Measurements from ENCODE around the gene CPA5. TPM values are rescaled to one million over a fixed set of nuclear protein-coding genes. Genes with fewer than 3 reads are reported as not detected.

Gene CPA5
- total RNA-seq, 1 donor from 2014 or later: 0.91 TPM

DNA sequence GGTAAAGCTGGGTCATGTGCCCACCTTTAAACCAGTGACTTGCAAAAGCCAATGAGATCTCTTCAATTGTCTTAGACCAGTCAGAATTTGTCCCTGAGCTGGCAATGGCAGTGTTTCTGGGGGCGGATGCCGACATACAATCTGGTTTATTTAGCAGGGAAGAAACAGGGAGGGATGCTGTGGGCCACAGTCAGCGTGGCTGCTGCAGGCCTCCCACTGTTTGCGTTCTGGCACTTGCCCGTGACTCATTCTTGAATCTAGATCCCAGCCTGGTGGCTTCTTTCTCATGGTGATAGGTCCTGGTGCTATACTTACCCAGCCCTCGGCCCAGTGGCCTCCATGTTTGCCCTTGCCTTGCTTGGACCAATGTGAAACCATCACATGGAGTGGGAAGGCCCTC, 32.6 kb downstream of the CPA5 start:
- intact Hi-C loops (cut with micrococcal nuclease): no loop called here

DNA sequence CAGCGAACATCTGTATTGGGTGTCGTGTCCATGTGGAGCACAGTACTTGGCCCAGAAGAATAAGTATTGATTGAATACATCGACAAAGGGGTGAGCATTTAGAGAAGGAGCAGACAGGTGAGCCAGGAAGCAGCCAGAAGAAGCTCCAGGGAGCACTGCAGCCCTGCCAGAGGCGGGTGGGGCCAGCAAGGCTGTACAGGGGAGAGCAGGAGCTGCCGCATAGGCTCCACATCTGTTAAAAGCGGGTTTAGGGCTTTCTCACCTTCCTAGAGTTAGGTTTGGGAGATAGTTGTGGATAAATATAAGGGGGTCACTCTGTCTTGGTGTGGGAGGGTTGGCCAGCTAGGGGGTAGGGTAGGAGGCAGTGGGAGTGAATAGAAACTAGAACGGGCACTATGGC, 34.4 kb downstream of the CPA5 start:
- intact Hi-C loops (cut with micrococcal nuclease): no loop called here

DNA sequence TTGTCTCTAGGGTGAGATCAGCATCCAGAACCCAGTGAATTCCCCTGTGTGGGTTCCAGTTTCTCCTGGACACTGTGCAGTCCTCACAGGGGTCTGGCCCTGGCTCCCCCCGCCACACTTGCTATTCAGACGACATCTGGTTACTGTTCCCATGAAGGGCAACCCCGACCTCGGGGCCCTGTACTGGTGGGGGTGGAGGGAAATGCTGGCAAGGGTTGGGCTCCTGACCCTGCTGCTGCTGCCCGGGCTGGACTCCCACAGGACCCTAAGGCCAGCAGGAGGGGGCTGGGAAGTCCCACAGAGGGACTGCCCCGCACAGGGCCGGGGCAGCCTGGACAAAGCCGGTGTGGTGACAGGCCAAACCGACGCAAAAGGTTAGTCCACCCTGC, 34.9 kb downstream of the CPA5 start:
- intact Hi-C loops (cut with micrococcal nuclease): no loop called here

DNA sequence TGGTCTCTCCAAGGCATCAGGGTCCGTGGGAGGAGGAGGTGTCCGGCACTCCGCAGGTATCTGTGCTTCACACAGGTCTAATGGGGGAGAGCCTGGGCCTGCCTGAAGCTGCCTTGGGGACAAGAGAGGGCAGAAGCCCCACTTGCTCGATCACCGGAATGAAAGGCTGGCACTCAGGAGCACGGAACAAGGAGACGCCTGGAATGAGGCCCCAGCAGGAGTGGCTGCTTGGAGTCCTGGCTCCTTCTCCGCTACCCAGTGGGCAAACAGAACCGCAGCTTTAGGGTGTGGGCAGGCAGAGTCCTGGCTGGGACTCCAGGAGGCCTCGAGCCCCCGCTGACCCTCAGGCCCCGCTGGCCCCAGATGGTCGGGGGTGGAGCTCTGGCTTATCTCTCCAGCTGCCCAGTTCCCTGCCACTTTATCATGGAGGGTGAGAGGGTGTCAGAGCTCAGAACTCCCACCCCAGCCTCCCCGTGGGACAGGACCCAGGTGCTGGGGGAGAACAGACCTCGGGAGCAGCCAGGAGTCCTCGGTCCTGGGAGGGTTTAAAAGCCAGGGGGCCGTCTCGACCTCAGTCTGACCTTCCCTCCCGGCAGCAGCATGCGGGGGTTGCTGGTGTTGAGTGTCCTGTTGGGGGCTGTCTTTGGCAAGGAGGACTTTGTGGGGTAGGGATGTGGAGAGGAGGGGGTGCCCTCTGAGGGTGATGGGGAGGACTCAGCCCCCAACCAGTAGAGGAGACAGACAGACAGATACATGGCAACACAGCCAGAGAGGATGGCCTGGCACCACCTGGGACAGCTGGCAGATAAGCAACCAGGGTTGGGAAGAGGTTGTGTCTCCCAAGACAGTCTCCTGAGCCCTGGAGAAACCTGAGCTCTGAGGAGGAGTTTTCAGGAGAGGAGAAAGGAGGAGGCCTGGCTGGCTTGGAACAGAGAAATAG, 35.6 kb downstream of the CPA5 start, which contains the start of gene CPA1:
Gene CPA1 (plus strand): TSS at position 574 of the 940 bp plus-strand sequence. CDS start 27 bp downstream, at position 601.
- intact Hi-C loops (cut with micrococcal nuclease): no loop called here

DNA sequence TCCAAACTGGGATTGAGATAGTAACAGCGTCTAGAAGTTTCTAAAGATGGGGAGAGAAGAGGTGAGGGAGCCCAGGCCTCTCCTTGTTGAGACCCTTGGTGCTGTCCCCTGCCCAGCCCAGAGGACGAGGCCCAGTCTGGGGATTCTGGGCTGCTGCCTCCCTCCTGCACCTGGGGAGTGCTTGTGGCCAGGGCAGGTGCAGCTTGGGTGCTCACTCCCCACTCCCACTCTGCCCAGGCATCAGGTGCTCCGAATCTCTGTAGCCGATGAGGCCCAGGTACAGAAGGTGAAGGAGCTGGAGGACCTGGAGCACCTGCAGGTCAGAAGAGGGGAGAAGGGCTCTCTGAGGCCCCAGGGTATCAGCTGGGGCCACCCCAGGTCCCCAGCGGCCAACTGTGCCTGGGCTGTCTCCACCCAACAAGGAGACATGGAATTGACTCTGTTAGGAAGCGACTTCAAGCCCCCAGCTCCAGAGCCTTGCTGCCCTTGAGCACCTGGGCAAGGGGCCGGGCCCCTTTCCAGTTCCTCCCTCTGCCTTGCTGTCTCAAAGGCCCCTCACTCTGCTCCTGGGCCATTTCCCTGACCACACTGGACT, 36.3 kb downstream of the CPA5 start:
- intact Hi-C loops (cut with micrococcal nuclease): no loop called here

DNA sequence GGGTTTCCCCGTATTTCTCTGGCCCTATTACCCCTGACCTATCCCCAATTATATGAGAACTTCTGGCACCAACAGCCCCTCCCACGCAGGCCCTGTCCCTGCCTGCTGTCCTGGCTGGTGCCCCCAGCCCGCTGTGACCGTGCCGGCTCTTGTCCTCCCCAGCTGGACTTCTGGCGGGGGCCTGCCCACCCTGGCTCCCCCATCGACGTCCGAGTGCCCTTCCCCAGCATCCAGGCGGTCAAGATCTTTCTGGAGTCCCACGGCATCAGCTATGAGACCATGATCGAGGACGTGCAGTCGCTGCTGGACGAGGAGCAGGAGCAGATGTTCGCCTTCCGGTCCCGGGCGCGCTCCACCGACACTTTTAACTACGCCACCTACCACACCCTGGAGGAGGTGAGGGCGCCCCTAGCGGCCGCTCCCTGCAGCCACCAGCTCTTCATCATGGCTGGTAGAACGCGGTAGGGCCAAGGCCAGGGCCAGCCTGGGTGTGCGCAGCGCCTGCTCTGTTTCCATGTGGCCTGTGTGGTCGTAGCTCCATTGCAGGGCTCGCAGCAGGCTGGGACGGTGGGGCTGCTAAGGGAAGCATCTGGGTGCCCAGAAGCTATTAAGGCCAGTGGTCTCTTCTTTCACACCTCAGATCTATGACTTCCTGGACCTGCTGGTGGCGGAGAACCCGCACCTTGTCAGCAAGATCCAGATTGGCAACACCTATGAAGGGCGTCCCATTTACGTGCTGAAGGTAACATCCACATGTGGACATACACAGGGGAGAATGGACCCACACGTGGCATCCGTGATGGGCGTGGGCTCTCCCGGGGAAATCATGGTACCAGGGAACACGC, 37.1 kb downstream of the CPA5 start:
- intact Hi-C loops (cut with micrococcal nuclease): no loop called here

DNA sequence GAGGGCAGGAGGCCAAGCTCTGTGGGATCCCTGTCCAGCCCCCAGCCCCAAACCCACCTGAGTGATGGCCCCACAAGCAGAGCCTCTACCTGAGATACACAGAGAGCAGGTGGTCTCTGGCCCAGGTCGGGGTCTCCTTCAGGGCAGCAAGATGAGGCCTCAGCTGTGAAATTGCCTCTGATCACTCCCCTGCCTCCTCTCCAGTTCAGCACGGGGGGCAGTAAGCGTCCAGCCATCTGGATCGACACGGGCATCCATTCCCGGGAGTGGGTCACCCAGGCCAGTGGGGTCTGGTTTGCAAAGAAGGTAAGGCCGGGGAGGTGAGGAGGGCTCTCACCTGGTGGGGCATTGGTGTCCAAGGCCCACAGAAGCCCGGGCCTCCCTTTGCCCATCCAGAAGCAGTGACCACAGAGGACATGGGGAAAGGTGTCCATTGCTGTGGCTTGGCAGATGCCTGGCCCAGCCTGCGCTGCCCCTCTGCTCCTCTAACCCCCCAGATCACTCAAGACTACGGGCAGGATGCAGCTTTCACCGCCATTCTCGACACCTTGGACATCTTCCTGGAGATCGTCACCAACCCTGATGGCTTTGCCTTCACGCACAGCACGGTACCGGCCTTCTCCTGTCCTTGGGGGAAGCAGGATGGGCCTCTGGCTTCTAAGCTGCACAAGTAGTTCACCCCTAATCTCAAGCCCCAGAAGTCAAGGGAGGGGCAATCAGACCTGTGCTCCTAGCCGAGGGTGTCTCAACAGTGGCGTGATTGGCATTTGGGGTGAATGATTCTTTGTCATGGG, 38.8 kb downstream of the CPA5 start:
- intact Hi-C loops (cut with micrococcal nuclease): no loop called here

DNA sequence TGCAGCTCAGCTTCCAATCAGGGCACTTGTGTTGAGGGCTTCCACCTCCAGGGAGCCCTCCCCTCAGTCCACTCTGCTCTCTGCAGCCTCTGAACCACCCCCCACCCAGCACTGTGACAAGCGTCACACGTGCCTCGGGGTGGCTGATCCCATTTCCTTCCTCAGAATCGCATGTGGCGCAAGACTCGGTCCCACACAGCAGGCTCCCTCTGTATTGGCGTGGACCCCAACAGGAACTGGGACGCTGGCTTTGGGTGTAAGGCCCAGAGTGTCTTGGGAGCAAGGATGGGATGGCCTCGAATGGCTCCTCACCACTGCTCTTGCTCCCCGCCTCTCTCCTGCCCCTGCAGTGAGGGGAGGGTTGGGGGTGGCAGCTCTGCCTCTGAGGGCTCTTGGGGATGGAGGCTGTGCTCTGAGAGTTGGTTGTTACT, 39.8 kb downstream of the CPA5 start:
- intact Hi-C loops (cut with micrococcal nuclease): no loop called here

DNA sequence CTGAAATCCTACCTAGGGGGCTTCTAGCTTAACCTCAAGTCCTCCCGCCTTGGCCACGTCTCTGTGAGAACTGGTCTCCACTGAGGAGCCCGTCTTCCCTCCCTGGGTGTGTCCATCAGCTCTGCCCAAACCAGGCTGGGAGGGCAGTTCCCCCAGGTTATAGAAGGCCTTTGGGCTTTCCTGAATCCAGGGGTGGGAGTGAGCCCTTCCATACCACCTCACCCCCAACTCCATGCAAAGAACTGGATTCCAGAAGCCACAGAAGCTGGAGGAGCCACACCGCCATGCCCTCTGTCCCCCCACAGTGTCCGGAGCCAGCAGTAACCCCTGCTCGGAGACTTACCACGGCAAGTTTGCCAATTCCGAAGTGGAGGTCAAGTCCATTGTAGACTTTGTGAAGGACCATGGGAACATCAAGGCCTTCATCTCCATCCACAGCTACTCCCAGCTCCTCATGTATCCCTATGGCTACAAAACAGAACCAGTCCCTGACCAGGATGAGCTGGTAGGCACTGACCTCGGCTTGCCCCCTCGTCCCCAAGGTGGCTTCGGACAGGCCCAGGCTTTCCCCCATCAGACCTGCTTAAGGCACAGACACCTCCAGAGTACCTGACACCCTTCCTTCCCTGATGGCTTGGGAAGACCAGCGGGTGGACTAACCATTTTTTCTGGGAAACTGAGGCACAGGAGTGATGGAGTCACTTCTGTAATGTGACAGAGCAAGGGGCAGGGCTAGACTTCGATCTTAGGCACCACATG, 40.4 kb downstream of the CPA5 start:
- intact Hi-C loops (cut with micrococcal nuclease): no loop called here

DNA sequence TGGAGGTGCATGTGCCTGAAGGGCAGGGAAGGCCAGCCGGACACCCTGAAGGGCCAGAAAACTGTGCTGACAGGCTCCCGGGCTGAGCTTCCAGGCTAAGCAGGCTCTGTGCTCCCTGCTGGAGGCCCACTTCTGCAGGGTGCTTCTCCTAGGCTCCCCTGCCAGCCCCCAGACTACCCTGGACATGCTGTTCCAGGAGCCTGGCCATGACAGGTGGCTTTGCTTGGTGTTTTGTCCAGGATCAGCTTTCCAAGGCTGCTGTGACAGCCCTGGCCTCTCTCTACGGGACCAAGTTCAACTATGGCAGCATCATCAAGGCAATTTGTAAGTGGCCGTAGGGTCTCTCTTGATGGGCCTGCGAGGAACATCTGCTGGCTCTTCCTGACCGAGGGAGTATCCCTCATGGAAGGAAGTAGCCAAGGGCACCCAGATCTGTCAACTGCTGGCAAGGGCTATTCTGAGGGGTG, 41.0 kb downstream of the CPA5 start:
- intact Hi-C loops (cut with micrococcal nuclease): no loop called here

DNA sequence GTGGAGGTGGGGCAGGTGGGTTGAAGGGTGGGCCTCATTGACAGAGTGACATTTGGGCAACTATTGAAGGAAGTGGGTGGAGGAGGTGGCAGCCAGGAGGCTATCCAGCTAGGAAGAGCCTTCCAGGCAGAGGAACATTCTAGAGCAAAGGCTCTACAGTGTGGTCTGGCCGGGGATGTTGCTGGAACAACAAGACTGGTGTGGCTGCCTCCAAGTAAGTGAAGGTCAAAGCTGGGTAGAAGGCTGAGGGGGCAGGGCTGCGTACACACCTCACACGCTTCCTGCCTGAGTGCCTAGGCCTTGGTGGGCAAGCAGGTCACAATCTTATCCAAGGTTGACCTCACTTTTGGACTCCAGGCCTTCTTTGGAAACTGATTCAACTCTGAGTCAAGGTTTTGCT, 42.3 kb downstream of the CPA5 start:
- intact Hi-C loops (cut with micrococcal nuclease): no loop called here

DNA sequence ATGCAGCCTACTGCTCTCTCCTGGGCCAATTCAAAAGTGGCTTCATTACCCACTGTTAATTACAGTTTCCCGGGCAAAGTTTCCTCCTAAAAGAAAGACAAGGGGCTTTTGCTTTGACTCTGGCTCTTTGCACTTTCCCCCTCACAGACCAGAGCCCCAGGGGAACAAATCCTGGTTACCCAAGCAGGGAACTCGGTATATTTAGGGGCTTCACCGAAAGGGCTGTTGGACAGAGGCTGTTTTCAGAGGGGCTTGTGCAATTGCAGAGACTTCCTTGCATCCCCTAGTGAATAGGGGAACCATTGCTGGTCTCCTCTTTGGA, 42.7 kb downstream of the CPA5 start:
- intact Hi-C loops (cut with micrococcal nuclease): no loop called here

DNA sequence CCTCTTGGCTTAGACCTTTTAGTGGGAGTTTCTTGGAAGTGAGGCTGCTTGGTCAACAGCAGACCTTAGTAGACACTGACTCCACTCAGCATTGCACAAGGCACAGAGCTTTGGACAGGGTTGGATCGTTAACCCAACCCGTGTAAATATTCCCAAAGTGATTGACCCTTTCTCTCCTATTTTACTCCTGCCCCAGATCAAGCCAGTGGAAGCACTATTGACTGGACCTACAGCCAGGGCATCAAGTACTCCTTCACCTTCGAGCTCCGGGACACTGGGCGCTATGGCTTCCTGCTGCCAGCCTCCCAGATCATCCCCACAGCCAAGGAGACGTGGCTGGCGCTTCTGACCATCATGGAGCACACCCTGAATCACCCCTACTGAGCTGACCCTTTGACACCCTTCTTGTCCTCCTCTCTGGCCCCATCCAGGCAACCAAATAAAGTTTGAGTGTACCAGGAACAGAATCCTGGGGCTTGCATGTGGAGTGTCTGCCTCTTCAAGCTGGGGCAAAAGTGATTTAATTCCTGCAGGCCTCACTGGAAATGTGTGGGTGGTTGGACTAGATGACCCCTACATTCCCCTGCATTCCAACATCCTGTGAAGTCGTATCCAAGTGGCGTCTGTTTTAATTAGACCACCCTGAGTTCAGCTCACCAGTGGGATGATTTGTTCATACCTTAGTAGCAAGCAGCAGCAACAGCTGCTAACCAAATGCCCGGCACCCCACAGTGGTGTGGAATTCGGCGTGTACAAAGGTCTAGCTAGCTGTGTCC, 43.2 kb downstream of the CPA5 start:
- intact Hi-C loops (cut with micrococcal nuclease): no loop called here

DNA sequence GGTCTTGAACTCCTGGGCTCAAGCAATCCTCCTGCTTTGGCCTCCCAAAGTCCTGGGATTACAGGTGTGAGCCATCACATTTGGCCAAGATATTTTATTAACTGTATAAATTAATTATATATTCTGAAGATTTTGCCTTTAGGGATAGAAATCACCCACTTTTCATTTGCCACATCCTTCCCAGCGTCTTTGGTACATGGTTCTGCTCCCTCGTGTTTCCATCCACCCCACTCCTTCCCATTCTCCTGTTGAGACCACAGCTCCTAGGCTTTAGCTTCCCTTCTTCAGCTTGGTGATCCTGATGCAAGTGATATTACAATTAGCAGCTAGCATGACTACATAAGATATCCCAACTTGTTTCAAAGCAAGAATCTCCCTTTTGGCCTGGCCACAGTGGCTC, 44.1 kb downstream of the CPA5 start:
- intact Hi-C loops (cut with micrococcal nuclease): no loop called here

DNA sequence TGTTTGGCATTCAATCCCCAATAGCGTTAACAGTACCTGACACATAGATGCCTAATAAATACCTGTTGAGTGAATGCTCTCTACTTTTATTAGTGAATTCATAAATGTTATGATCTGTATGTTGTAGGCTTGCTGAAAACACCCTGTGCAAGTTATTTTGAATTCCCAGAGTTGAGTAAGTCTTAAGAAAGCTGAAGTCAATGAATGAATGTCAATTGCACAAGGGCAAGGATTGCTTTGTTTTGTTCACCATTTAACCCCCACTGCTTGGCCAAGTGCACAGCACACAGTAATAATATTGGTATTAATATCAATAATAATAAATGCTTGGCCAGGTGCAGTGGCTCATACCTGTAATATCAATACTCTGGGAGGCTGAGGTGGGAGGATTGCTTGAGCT, 45.9 kb downstream of the CPA5 start:
- intact Hi-C loops (cut with micrococcal nuclease): no loop called here

DNA sequence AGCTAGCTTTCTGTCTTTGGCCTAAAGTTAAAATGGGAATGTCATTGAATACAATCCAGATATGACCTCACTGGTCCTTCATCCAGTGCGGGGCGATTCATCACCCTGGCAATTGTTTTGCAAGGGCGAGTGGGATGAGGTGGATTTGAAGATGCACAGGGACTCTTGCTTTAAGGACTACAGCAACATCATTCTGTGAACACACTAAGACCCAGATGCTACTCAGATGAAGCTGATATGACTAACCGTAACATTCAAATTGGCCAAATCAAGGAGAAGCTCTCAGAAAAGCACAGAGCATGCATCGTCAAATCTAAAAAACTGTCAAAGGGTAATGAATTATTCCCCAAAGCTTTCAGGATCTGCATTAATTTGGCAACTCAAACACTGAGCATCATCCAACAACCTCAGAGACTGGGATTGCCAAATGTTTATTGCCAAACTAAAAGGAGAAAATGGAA, 48.5 kb downstream of the CPA5 start:
- intact Hi-C loops (cut with micrococcal nuclease): no loop called here

DNA sequence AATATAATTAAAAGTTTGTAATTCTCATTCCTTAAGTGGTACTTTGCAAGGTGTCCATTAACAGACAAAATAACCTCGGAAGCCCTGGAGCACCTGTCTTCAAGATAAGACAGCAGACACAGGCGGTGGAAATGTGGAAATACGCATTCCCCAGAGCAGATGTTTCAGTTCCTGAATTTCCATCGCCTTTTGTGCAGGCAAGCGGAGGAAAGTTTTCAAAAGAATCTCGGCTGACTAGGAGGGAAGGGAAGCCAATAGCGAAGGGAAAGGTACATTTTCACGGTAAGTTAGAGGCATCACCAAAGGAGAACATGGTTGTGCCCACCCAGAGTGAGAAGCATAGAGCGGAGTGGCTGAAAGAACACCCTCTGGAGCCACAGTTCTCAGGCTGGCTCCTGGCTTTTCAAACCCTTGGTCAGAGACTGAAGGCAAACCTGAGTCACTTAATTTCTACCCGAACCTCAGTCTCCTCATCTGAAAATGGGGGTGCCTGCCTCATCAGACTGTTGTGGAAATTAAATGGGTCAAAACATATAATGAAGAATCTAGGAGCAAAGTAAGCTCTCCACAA, 49.3 kb downstream of the CPA5 start:
- intact Hi-C loops (cut with micrococcal nuclease): loop anchor here (1.0 kb wide), 1 partner anchor 324 kb away; the partner anchor contains the start of gene KLHDC10

DNA sequence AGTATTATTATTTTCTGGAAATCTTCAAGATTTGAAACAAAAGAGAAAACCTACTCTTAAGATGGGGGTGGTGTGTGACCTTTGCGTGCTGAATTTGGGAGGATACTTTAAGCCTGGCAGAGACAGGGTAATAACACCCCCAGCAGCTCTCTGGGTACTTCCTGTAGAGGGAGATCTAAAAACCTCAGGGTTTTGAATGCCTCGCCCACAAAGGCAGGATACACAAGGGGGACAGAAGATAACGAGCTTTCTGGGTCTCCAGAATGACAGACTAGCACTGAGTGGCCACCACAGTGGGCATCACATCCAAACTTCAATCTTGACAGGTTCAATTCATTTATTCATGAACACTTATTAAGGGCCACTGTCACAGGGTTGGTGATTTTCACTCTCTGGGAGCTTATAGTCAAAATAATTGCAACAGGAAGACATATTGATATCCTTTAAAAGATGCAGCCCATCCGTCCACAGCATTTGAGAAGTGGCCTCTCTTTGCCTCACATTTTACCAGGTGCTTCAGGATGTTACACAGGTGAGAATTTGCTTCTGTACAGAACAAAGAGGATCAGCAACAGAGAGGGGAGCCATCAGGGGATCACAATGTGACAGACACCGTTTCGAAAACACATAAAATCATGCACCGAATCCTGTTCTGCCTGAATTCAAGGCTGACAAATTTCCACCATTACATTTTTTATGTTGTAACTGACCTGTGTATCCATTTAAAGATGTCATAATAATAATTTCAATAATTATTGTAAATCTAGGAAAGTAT, 50.0 kb downstream of the CPA5 start:
- intact Hi-C loops (cut with micrococcal nuclease): loop anchor here (1.0 kb wide), 1 partner anchor 324 kb away; the partner anchor contains the start of gene KLHDC10

Measured in T-helper 1 cell treated with Interleukin-12 subunit alpha and Interleukin-12 subunit beta and Interleukin-4 antibody, amounts not matched to agents 30 ng/mL and 1 ng/mL, for 36 hours (primary cell).